GM12878 (cell line): ENCODE measurements around the gene CTXN1. TPM values are rescaled to one million over a fixed set of nuclear protein-coding genes. Genes with fewer than 3 reads are reported as not detected.

Experiments
- ATAC-seq: fragments of 200-7000 bp; cut with Tn5 transposase; 3 replicates; pipeline ENCODE4 v1.9.1; 2020; ENCODE audit warnings: mild to moderate bottlenecking, moderate library complexity
- BruUV-seq: library from RNA; stranded (reverse); fragments of 400-500 nt; replicated peaks from 2 replicates; lab custom pipeline; 2021; lab: Mats Ljungman, UMichigan
- CTCF ChIA-PET: fragments of 300-600 bp; sonication (Branson Sonifier 250); formaldehyde crosslinking; extraction: SDS; loops from one replicate; lab custom pipeline; 2021; ENCODE audit warnings: inconsistent platforms; lab: Yijun Ruan, JAX
- POLR2A ChIA-PET: fragments of 350-600 bp; formaldehyde crosslinking; extraction: SDS; loops from one replicate; lab custom pipeline; 2021; ENCODE audit warnings: inconsistent platforms; lab: Charles Lee
- RAD21 ChIA-PET: fragments of 300-600 bp; sonication (Branson Sonifier 250); formaldehyde crosslinking; loops from one replicate; lab custom pipeline; 2023; ENCODE audit warnings: antibody characterized with exemption; ENCODE audit not compliant: unreplicated experiment; lab: Charles Lee
- SMC1A ChIA-PET: fragments of 300-600 bp; sonication (Branson Sonifier 250); formaldehyde crosslinking; loops from one replicate; lab custom pipeline; 2023; ENCODE audit not compliant: unreplicated experiment, uncharacterized antibody; lab: Charles Lee
- DNase-seq: peaks from one replicate; pipeline ENCODE4 v3.0.0-alpha.2; 2011; ENCODE audit warnings: low read depth, low spot score
- FAIRE-seq: peaks from 3 replicates; lab custom pipeline; 2011; peaks lifted over from hg19 to GRCh38; lab: Jason Lieb, UNC
- H2AFZ ChIP-seq: 2 replicates; pipeline ENCODE4 v1.6.0; 2011; ENCODE audit warnings: low read depth, low read length, control low read depth; ENCODE audit not compliant: control insufficient read depth
- H3K27ac ChIP-seq: 2 replicates; pipeline ENCODE4 v1.5.1; 2011; ENCODE audit warnings: control low read depth; ENCODE audit not compliant: control insufficient read depth, insufficient read depth
- H3K27me3 ChIP-seq, 2 experiments: replicated peaks in 1 of 2; 2 replicates each; pipeline versions ENCODE4 v1.6.0 to v1.6.1; 2011; ENCODE audit warnings: low read length in 1 of 2; ENCODE audit not compliant: control insufficient read depth in 2 of 2, insufficient read depth in 2 of 2
- H3K36me3 ChIP-seq, 2 experiments: 2 replicates each; pipeline ENCODE4 v1.5.1; 2011; ENCODE audit warnings: low read length in 1 of 2; ENCODE audit not compliant: control insufficient read depth in 2 of 2, insufficient read depth in 2 of 2
- H3K4me1 ChIP-seq: 2 replicates; pipeline ENCODE4 v1.6.1; 2011; ENCODE audit warnings: mild to moderate bottlenecking, low read length, moderate library complexity, mixed read lengths; ENCODE audit not compliant: control insufficient read depth, insufficient read depth
- H3K4me2 ChIP-seq: 2 replicates; pipeline ENCODE4 v1.6.0; 2011; ENCODE audit warnings: control low read depth; ENCODE audit not compliant: control insufficient read depth, insufficient read depth
- H3K4me3 ChIP-seq: fragments of 200-600 bp; sonication (generic); 2 replicates; pipeline ENCODE4 v1.5.1; 2016
- H3K79me2 ChIP-seq: 2 replicates; pipeline ENCODE4 v1.6.0; 2011; ENCODE audit warnings: low read length; ENCODE audit not compliant: control insufficient read depth, insufficient read depth
- H3K9ac ChIP-seq: 2 replicates; pipeline ENCODE4 v1.8.0; 2011; ENCODE audit warnings: low read length, control low read depth, mixed read lengths; ENCODE audit not compliant: control insufficient read depth, insufficient read depth
- H3K9me3 ChIP-seq: replicated peaks from 3 replicates; pipeline ENCODE4 v1.5.1; 2011; ENCODE audit warnings: mild to moderate bottlenecking, low read length; ENCODE audit not compliant: control insufficient read depth, insufficient read depth
- H4K20me1 ChIP-seq: 2 replicates; pipeline ENCODE4 v1.6.0; 2011; ENCODE audit not compliant: control insufficient read depth, insufficient read depth
- BACH1 ChIP-seq: fragments of 450-650 bp; IDR thresholded peaks from 2 replicates; pipeline ENCODE4 v1.6.1; 2017; ENCODE audit warnings: mild to moderate bottlenecking, borderline replicate concordance
- BHLHE40 ChIP-seq, 2 experiments: fragments of 450-650 bp in 1 of 2; IDR thresholded peaks; 2 replicates each; pipeline ENCODE4 v1.6.1; 2011 to 2017; ENCODE audit warnings: low read depth in 2 of 2, borderline replicate concordance in 1 of 2, improper control_type of control experiment in 1 of 2, low read length in 1 of 2, mild to moderate bottlenecking in 1 of 2
- CREB1 ChIP-seq: IDR thresholded peaks from 2 replicates; pipeline ENCODE4 v1.6.1; 2012; ENCODE audit warnings: low read depth, mild to moderate bottlenecking, inconsistent platforms
- DPF2 ChIP-seq: fragments of 450-650 bp; IDR thresholded peaks from 2 replicates; pipeline ENCODE4 v1.6.1; 2017; ENCODE audit warnings: mild to moderate bottlenecking
- IKZF1 ChIP-seq: fragments of 450-650 bp; conservative IDR thresholded peaks from 2 replicates; pipeline ENCODE4 v1.6.1; 2017; ENCODE audit warnings: antibody characterized with exemption, mild to moderate bottlenecking
- RAD21 ChIP-seq: IDR thresholded peaks from 2 replicates; pipeline ENCODE4 v1.6.1; 2011; ENCODE audit warnings: mild to moderate bottlenecking, low read depth, low read length, moderate library complexity; ENCODE audit not compliant: insufficient read depth
- RFX5 ChIP-seq: IDR thresholded peaks from 2 replicates; pipeline ENCODE4 v1.6.1; 2011; ENCODE audit warnings: low read depth, low read length, improper control_type of control experiment
- SIN3A ChIP-seq: IDR thresholded peaks from 2 replicates; pipeline ENCODE4 v1.6.1; 2012; ENCODE audit warnings: low read depth, low read length, improper control_type of control experiment
- SMAD5 ChIP-seq: IDR thresholded peaks from 2 replicates; pipeline ENCODE4 v1.6.1; 2016; ENCODE audit warnings: antibody characterized with exemption, low read depth
- SUZ12 ChIP-seq: fragments of 200-600 bp; sonication (generic); IDR thresholded peaks from one replicate; pipeline ENCODE4 v1.6.1; 2018; ENCODE audit warnings: antibody characterized with exemption, mild to moderate bottlenecking; ENCODE audit not compliant: unreplicated experiment
- YY1 ChIP-seq: IDR thresholded peaks from 2 replicates; pipeline ENCODE4 v1.6.1; 2011; ENCODE audit warnings: low read depth, mild to moderate bottlenecking, low read length
- WGBS: methylation state at CpG from one replicate; pipeline ENCODE4 v1.1.6; 2016; ENCODE audit warnings: low lambda C conversion rate; ENCODE audit not compliant: insufficient replicate concordance, insufficient coverage; ENCODE audit errors: missing lambda C conversion rate; 5-methylcytosine and 5-hydroxymethylcytosine counted together
- in situ Hi-C: fragments of 300-500 bp; cut with MboI; formaldehyde crosslinking; loops from 9 replicates; pipeline ENCODE4 v1.14.3; 2018; ENCODE audit warnings: mixed read lengths
- intact Hi-C: fragments of 100-400 bp; cut with micrococcal nuclease; formaldehyde crosslinking; loops from one replicate; pipeline ENCODE4 v1.14.2; 2022; ENCODE audit not compliant: unreplicated experiment
- polyA plus RNA-seq, 11 experiments: library from polyadenylated mRNA; depleted of rRNA in 4 of 11; unstranded in 6 of 11; stranded (reverse) in 5 of 11; fragments of >200 nt; fragmentation: Nextera tagmentation in 4 of 11; fragmentation: Illumina TruSeq in 1 of 11; extraction: Ambion mirVana in 4 of 11; extraction: Trizol in 1 of 11; gene quantifications; 1 replicate in 1 of 11; 2 replicates in 10 of 11; pipeline versions ENCODE4 v1.2.1 to v1.2.3, GENCODE V29; 2011 to 2016; ENCODE audit warnings: inconsistent platforms in 2 of 11, missing spikeins in 2 of 11, low read depth in 1 of 11
- total RNA-seq, 4 experiments: library from RNA; depleted of rRNA in 3 of 4; stranded (reverse); fragments of >200 nt in 3 of 4; fragmentation: Illumina TruSeq in 1 of 4; extraction: Trizol in 1 of 4; gene quantifications; 2 replicates each; pipeline versions ENCODE4 v1.2.1 to v1.2.3, GENCODE V29; 2013 to 2021
- TF ChIP-seq, protein P1 (sequence below), 3 experiments: IDR thresholded peaks in 2 of 3; conservative IDR thresholded peaks in 1 of 3; 2 replicates each; pipeline ENCODE4 v1.5.1; 2011; ENCODE audit warnings: low read depth in 3 of 3, low read length in 3 of 3, mild to moderate bottlenecking in 3 of 3, control low read depth in 2 of 3, moderate library complexity in 2 of 3, inconsistent platforms in 1 of 3, mixed read lengths in 1 of 3; ENCODE audit not compliant: control insufficient read depth in 2 of 3, insufficient read depth in 1 of 3; ENCODE audit errors: extremely low read depth in 1 of 3

The CTXN1 gene
- total and polyA plus RNA-seq, 10 of the 15 experiments (the other 5 are each of a cell fraction or from before 2014, with no cell fraction given): 0.04 to 1.0 (median 0.38) TPM; not detected in 4

DNA sequence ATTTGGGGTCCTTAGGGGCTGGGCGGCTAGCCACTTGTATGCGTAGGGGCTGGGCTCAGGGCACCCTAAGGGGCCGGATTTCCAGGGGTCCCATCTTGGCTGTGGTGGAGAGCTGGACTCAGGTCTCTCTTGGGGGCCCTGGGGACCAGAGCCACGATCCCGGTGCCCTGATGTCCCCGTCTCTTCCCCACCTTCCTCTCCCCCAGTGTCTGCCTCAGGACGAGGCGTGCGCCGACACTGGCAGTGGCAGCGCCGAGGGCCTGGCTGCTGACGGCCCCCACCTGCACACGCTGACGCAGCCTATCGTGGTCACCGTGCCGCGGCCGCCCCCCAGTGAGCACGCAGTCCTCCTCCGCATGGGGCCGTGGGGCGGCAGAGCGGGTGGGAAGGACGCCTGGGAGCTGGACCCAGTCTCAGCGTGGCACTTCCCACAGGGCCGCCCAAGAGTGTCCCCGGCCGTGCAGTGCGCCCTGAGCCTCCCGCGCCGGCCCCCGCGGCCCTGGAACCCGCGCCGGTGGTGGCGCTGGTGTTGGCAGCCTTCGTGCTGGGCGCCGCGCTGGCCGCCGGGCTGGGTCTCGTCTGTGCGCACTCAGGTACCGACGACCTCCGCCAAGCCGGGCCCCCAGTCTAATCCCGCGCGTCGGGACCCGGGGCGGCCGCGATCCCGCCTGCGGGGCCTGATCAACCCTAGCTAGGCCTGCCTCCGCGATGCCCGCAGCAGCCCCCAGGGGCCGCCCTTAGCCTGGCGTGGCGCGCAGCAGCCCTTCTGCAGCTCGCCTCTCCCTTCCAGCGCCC, 8.5 kb downstream of the CTXN1 start:
- H3K27ac ChIP-seq: no peak overlapping the region
- H3K4me1 ChIP-seq: peaks cover 11% of the 10 kb centered on the region
- in situ Hi-C loops: no loop called here
- H3K9ac ChIP-seq: no peak overlapping the region
- H3K27me3 ChIP-seq: peaks cover 8 to 21% of the 10 kb centered on the region in 2 experiments
- no peak overlapping the region for H2AFZ ChIP-seq
- no peak for DNase-seq
- intact Hi-C loops: no loop called here
- H3K4me2 ChIP-seq: no peak overlapping the region; the same call in 1 of the 2 replicates
- ChIA-PET CTCF (interaction anchor here (0.5 to 1.2 kb wide), 4 partner anchors 10 to 29 kb away, joined by 3 to 4 read pairs (median 3); partner anchors contain the start of gene TIMM44), SMC1A (interaction anchor here (1.6 kb wide), 1 partner anchor 27 kb away, joined by 3 read pairs; no protein-coding TSS in a partner anchor), RAD21 (no interaction called here), POLR2A (interaction anchor here (0.7 kb wide), 1 partner anchor 12 kb away, joined by 3 read pairs; no protein-coding TSS in a partner anchor)
- BruUV-seq: no TSS peak
- FAIRE-seq: no peak
- H3K4me3 ChIP-seq: no peak overlapping the region
- 3% methylated on average over 63 of the region's 71 CpGs for WGBS
- H3K9me3 ChIP-seq: no peaks in the 10 kb centered on the region; the same call in 2 of the 3 replicates
- peak; percentile 47 for ATAC-seq
- H3K79me2 ChIP-seq: no peaks in the 10 kb centered on the region
- no peaks in the 10 kb centered on the region for H4K20me1 ChIP-seq
- TF ChIP-seq, protein P1, sequence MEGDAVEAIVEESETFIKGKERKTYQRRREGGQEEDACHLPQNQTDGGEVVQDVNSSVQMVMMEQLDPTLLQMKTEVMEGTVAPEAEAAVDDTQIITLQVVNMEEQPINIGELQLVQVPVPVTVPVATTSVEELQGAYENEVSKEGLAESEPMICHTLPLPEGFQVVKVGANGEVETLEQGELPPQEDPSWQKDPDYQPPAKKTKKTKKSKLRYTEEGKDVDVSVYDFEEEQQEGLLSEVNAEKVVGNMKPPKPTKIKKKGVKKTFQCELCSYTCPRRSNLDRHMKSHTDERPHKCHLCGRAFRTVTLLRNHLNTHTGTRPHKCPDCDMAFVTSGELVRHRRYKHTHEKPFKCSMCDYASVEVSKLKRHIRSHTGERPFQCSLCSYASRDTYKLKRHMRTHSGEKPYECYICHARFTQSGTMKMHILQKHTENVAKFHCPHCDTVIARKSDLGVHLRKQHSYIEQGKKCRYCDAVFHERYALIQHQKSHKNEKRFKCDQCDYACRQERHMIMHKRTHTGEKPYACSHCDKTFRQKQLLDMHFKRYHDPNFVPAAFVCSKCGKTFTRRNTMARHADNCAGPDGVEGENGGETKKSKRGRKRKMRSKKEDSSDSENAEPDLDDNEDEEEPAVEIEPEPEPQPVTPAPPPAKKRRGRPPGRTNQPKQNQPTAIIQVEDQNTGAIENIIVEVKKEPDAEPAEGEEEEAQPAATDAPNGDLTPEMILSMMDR (IDR thresholded peaks at IDR 0.05 in 2 of 3, conservative IDR thresholded peaks at IDR 0.05 in 1 of 3; ENCODE audit: control insufficient read depth in 2 of 3, extremely low read depth in 1 of 3, insufficient read depth in 1 of 3, low read depth in 3 of 3, low read length in 3 of 3): peak; percentile 44 to 63 (median 48); a peak in 5 of 6 replicates
- TF ChIP-seq IKZF1 (0 out of 2 replicates have a peak, but pooled peaks have one; percentile 14), SUZ12 (peak; percentile 98), CREB1 (no peak), YY1 (0 out of 2 replicates have a peak, but pooled peaks have one; percentile 13), RFX5 (no peak), BHLHE40 (IDR thresholded peaks at IDR 0.05; ENCODE audit: borderline replicate concordance in 1 of 2, low read depth in 2 of 2, low read length in 1 of 2) (peak in 1 of 2 experiments; percentile 17; a peak in 1 of 4 replicates), SIN3A (no peak), RAD21 (0 out of 2 replicates have a peak, but pooled peaks have one; percentile 27), BACH1 (peak; percentile 37; the same call in 1 of the 2 replicates), SMAD5 (no peak), DPF2 (peak; percentile 35; the same call in 1 of the 2 replicates)
- H3K36me3 ChIP-seq: peaks cover 0 to 3% of the 10 kb centered on the region in 2 experiments; a peak in 2 of 4 replicates
